Mesenchymal stem cell (in vitro differentiated cells and primary cell): Measurements from ENCODE around the gene MVB12B.

Experiments used
- DNase-seq: peaks from one replicate; pipeline ENCODE4 v3.0.0-alpha.2; 2013
- H2AFZ ChIP-seq: one replicate; pipeline ENCODE4 v1.6.1; 2013; ENCODE audit warnings: low read depth, mild to moderate bottlenecking, control low read depth, inconsistent platforms, low read length, moderate library complexity
- H2AK5ac ChIP-seq: 2 replicates; pipeline ENCODE4 v1.6.1; 2013; ENCODE audit warnings: low read length, moderate library complexity, mild to moderate bottlenecking, inconsistent platforms; ENCODE audit not compliant: severe bottlenecking
- H2BK120ac ChIP-seq: one replicate; pipeline ENCODE4 v1.6.1; 2013; ENCODE audit warnings: low read depth, mild to moderate bottlenecking, inconsistent platforms, low read length, moderate library complexity
- H2BK12ac ChIP-seq, 2 experiments: one replicate each; pipeline ENCODE4 v1.6.1; 2013; ENCODE audit warnings: inconsistent platforms in 2 of 2, low read length in 2 of 2, mild to moderate bottlenecking in 2 of 2, moderate library complexity in 2 of 2, control low read depth in 1 of 2
- H2BK15ac ChIP-seq: one replicate; pipeline ENCODE4 v1.6.1; 2013; ENCODE audit warnings: mild to moderate bottlenecking, low read depth, inconsistent platforms; ENCODE audit not compliant: poor library complexity, severe bottlenecking
- H2BK5ac ChIP-seq: 2 replicates; pipeline ENCODE4 v1.6.1; 2013; ENCODE audit warnings: low read depth, mild to moderate bottlenecking, low read length, control low read depth, inconsistent platforms; ENCODE audit not compliant: poor library complexity, severe bottlenecking
- H3K14ac ChIP-seq, 2 experiments: one replicate each; pipeline ENCODE4 v1.6.1; 2013; ENCODE audit warnings: inconsistent platforms in 2 of 2, low read length in 2 of 2, control low read depth in 1 of 2, mild to moderate bottlenecking in 1 of 2, moderate library complexity in 1 of 2
- H3K18ac ChIP-seq, 2 experiments: one replicate each; pipeline ENCODE4 v1.6.1; 2013; ENCODE audit warnings: inconsistent platforms in 2 of 2, low read length in 2 of 2, control low read depth in 1 of 2, low read depth in 1 of 2, mild to moderate bottlenecking in 1 of 2
- H3K23ac ChIP-seq, 2 experiments: one replicate each; pipeline ENCODE4 v1.6.1; 2013; ENCODE audit warnings: inconsistent platforms in 2 of 2, low read length in 2 of 2, mild to moderate bottlenecking in 2 of 2, moderate library complexity in 2 of 2, control low read depth in 1 of 2
- H3K27ac ChIP-seq: 2 replicates; pipeline ENCODE4 v1.5.1; 2013; ENCODE audit warnings: mild to moderate bottlenecking, moderate library complexity, low read length, control low read depth, inconsistent platforms; ENCODE audit not compliant: poor library complexity, severe bottlenecking
- H3K27me3 ChIP-seq, 2 experiments: 2 replicates each; pipeline versions ENCODE4 v1.6.1 to v1.7.0; 2013; ENCODE audit warnings: low read length in 2 of 2, mild to moderate bottlenecking in 2 of 2, moderate library complexity in 2 of 2, control low read depth in 1 of 2, inconsistent platforms in 1 of 2; ENCODE audit not compliant: control insufficient read depth in 1 of 2, insufficient read depth in 1 of 2
- H3K36me3 ChIP-seq, 2 experiments: 2 replicates each; pipeline versions ENCODE4 v1.6.1 to v1.7.0; 2013; ENCODE audit warnings: low read length in 2 of 2, control low read depth in 1 of 2, inconsistent platforms in 1 of 2, low read depth in 1 of 2, mild to moderate bottlenecking in 1 of 2; ENCODE audit not compliant: insufficient read depth in 2 of 2, control insufficient read depth in 1 of 2
- H3K4ac ChIP-seq, 2 experiments: one replicate each; pipeline ENCODE4 v1.6.1; 2013; ENCODE audit warnings: inconsistent platforms in 2 of 2, low read length in 2 of 2, mild to moderate bottlenecking in 2 of 2, moderate library complexity in 2 of 2, control low read depth in 1 of 2, low read depth in 1 of 2
- H3K4me1 ChIP-seq: 2 replicates; pipeline ENCODE4 v1.6.1; 2013; ENCODE audit warnings: low read depth, low read length, control low read depth; ENCODE audit not compliant: control insufficient read depth, insufficient read depth
- H3K4me2 ChIP-seq: 2 replicates; pipeline ENCODE4 v1.6.1; 2013; ENCODE audit warnings: low read length, mild to moderate bottlenecking, inconsistent platforms; ENCODE audit not compliant: poor library complexity, severe bottlenecking
- H3K4me3 ChIP-seq, 2 experiments: 2 replicates each; pipeline versions ENCODE4 v1.5.1 to v1.7.0; 2013; ENCODE audit warnings: low read length in 2 of 2, mild to moderate bottlenecking in 2 of 2, control low read depth in 1 of 2, low read depth in 1 of 2; ENCODE audit not compliant: insufficient read depth in 1 of 2
- H3K79me1 ChIP-seq: replicated peaks from 2 replicates; pipeline ENCODE4 v1.6.1; 2013; ENCODE audit warnings: mild to moderate bottlenecking, control low read depth, low read length, inconsistent platforms; ENCODE audit not compliant: poor library complexity, severe bottlenecking
- H3K9ac ChIP-seq: 2 replicates; pipeline ENCODE4 v1.7.0; 2013; ENCODE audit warnings: mild to moderate bottlenecking, low read length, moderate library complexity
- H3K9me3 ChIP-seq: 2 replicates; pipeline ENCODE4 v1.7.0; 2013; ENCODE audit warnings: mild to moderate bottlenecking, low read length; ENCODE audit not compliant: control insufficient read depth
- H4K8ac ChIP-seq: one replicate; pipeline ENCODE4 v1.6.1; 2013; ENCODE audit warnings: inconsistent platforms, mild to moderate bottlenecking, low read length, moderate library complexity
- H4K91ac ChIP-seq: one replicate; pipeline ENCODE4 v1.6.1; 2013; ENCODE audit warnings: mild to moderate bottlenecking, low read length, inconsistent platforms
- WGBS: methylation state at CpG from one replicate; pipeline ENCODE4 v1.1.7; 2013; ENCODE audit warnings: mixed read lengths; 5-methylcytosine and 5-hydroxymethylcytosine counted together

MVB12B gene

DNA sequence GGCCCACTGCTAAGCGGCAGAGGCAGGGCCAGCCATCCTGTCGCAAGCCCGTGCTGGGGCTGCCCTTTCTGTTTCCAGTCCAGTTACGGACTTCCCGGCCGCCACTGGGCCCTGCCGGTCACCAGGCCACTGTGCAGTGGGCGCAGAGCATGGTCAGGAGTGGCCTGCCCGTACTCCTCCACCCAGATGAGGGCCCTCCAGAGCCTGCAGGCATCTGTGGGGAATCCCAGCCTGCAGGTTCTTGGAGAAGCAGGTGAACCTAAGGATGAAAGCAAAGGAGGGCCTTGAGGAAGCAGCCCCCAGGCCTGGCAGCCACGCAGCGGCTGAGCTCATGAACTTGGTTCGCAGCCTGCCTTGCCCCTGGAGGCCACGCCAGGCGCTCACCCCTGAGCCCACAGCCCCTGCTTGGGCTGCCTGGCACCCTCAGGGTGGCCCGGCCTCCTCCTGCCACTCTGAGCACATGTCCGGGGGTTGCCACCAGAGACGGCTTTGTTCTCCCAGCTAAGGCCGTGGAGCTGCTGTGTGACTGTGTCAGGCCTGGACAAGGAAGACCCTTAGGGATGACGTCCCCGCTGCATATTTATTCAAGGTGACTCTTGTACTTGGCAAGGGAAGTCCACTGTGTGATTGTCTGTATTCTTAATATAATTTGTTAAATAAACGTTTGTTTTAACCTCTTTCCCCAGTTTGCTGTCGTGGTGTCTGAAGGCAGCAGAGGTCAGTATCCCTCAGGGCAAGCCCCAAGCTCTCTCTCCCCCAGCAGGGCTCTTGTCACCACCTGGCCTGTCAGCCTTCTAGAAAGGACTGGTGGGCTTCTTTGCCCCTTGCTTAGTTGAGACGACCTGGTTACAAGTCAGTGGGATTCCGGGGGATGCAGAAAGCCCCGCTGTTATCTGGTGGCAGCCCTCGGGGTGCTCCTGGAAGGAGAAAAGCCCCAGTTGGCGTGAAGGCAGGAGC is 180.0 kb downstream of the MVB12B start:
- 89% methylated on average over 27 of the region's 27 CpGs for WGBS
- no peak overlapping the region for H3K23ac ChIP-seq

GRCh38 chr9:126507318-126508109 is 180.9 kb downstream of the MVB12B start:
- Histone ChIP-seq H3K36me3 (peaks cover 0 to 9% of the 10 kb centered on the region in 2 experiments), H3K4me2 (no peak overlapping the region), H2BK120ac (no peak overlapping the region), H3K9me3 (no peaks in the 10 kb centered on the region), H3K4me1 (peaks cover 8% of the 10 kb centered on the region), H3K18ac (no peak overlapping the region), H2BK5ac (no peak overlapping the region), H3K14ac (no peak overlapping the region), H3K27me3 (peaks cover 19 to 68% of the 10 kb centered on the region in 2 experiments), H4K91ac (no peak overlapping the region), H2AFZ (no peak overlapping the region), H4K8ac (no peak overlapping the region), H2AK5ac (no peak overlapping the region), H3K79me1 (no peaks in the 10 kb centered on the region), H3K4me3 (no peak overlapping the region), H2BK15ac (peak overlapping the region; percentile 2), H2BK12ac (no peak overlapping the region), H3K27ac (no peak overlapping the region), H3K4ac (no peak overlapping the region), H3K9ac (no peak overlapping the region), H3K23ac (no peak overlapping the region)
- DNase-seq: no peak
- WGBS: 82% methylated on average over 26 of the region's 26 CpGs

More for the DNA sequence above, 180.0 kb downstream of the MVB12B start:
- Histone ChIP-seq H3K9me3 (no peaks in the 10 kb centered on the region), H4K91ac (no peak overlapping the region), H3K27me3 (peaks cover 19 to 59% of the 10 kb centered on the region in 2 experiments), H3K4me1 (peaks cover 13% of the 10 kb centered on the region), H3K14ac (no peak overlapping the region), H2BK12ac (no peak overlapping the region), H4K8ac (no peak overlapping the region), H3K4ac (no peak overlapping the region), H3K4me3 (no peak overlapping the region), H3K9ac (no peak overlapping the region), H3K18ac (no peak overlapping the region), H2AK5ac (no peak overlapping the region), H3K27ac (no peak overlapping the region), H3K36me3 (peaks cover 0 to 9% of the 10 kb centered on the region in 2 experiments), H2BK15ac (no peak overlapping the region), H3K4me2 (no peak overlapping the region), H2AFZ (no peak overlapping the region), H2BK5ac (no peak overlapping the region), H2BK120ac (no peak overlapping the region), H3K79me1 (no peaks in the 10 kb centered on the region)
- DNase-seq: no peak

GRCh38 chr9:126508171-126508591 is 181.6 kb downstream of the MVB12B start:
- no peak overlapping the region for H3K23ac ChIP-seq
- H3K4ac ChIP-seq: no peak overlapping the region
- no peaks in the 10 kb centered on the region for H3K9me3 ChIP-seq
- H3K27ac ChIP-seq: no peak overlapping the region
- H3K36me3 ChIP-seq: peaks cover 0 to 9% of the 10 kb centered on the region in 2 experiments
- H3K4me2 ChIP-seq: no peak overlapping the region
- H3K27me3 ChIP-seq: peaks cover 22 to 71% of the 10 kb centered on the region in 2 experiments
- peaks cover 1% of the 10 kb centered on the region for H3K4me1 ChIP-seq
- H3K18ac ChIP-seq: no peak overlapping the region
- no peak overlapping the region for H4K8ac ChIP-seq
- H3K79me1 ChIP-seq: no peaks in the 10 kb centered on the region
- H4K91ac ChIP-seq: no peak overlapping the region
- no peak overlapping the region for H2AFZ ChIP-seq
- H3K4me3 ChIP-seq: no peak overlapping the region
- 91% methylated on average over 12 of the region's 12 CpGs for WGBS
- no peak for DNase-seq
- no peak overlapping the region for H3K9ac ChIP-seq
- H2BK120ac ChIP-seq: no peak overlapping the region
- no peak overlapping the region for H2BK12ac ChIP-seq
- H3K14ac ChIP-seq: no peak overlapping the region
- no peak overlapping the region for H2BK5ac ChIP-seq
- H2AK5ac ChIP-seq: no peak overlapping the region
- no peak overlapping the region for H2BK15ac ChIP-seq

DNA sequence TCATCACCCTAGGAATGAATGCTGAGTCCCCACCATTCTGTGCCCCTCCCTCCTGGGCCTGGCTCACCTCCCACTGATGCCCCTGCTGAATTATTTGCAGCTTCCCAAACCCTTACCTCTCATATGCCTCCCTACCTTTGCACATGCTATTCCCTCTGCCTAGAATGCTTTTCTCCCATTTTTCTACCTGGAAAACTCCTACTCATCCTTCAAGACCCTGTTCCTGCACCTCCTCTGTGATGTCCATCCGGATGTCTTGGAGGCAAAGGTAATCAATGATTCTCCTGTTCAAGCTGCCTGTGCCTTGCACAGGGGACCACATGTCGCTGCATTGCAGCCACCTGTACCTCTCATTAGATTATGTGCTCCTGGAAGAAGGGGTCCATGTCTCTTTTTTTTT is 182.3 kb downstream of the MVB12B start:
- Histone ChIP-seq H3K4me3 (no peak overlapping the region), H3K27ac (no peak overlapping the region), H2AK5ac (no peak overlapping the region), H2BK15ac (no peak overlapping the region), H3K4me2 (no peak overlapping the region), H3K9me3 (no peaks in the 10 kb centered on the region), H3K4me1 (peaks cover 1% of the 10 kb centered on the region), H4K91ac (no peak overlapping the region), H2BK5ac (no peak overlapping the region), H3K4ac (no peak overlapping the region), H3K14ac (no peak overlapping the region), H3K79me1 (no peaks in the 10 kb centered on the region), H3K9ac (no peak overlapping the region), H4K8ac (no peak overlapping the region), H3K36me3 (peaks cover 0 to 5% of the 10 kb centered on the region in 2 experiments), H2BK120ac (no peak overlapping the region), H2BK12ac (no peak overlapping the region), H3K27me3 (peaks cover 29 to 78% of the 10 kb centered on the region in 2 experiments), H2AFZ (no peak overlapping the region), H3K18ac (no peak overlapping the region), H3K23ac (no peak overlapping the region)
- WGBS: 72% methylated on average over 2 of the region's 2 CpGs
- DNase-seq: no peak
